ENCODE measurements around the gene HUS1B.
"Not testable (repeated sequence)": the region's sequence is repeated elsewhere in the genome, so short reads cannot be mapped to it uniquely, and the experiment has no call there.

The HUS1B gene

GRCh38 chr6:665403-666267 is 8.7 kb upstream of the HUS1B start:
- DNase-seq (ENCODE audit: low read depth): no peak
- H3K4me3 ChIP-seq (replicated peaks; ENCODE audit: low read depth, low read length): no peak overlapping the region
- no peak for TF ChIP-seq CTCF (IDR thresholded peaks at IDR 0.05; ENCODE audit: low read length, missing control alignments)

GRCh38 chr6:663788-664187 is 6.9 kb upstream of the HUS1B start:
- not testable (repeated sequence) for DNase-seq (ENCODE audit: low read depth); H3K4me3 ChIP-seq (replicated peaks; ENCODE audit: low read depth, low read length)

- no peak for DNase-seq (ENCODE audit: low read depth)
- TF ChIP-seq CTCF (IDR thresholded peaks at IDR 0.05; ENCODE audit: low read length, missing control alignments): no peak
- no peak overlapping the region for H3K4me3 ChIP-seq (replicated peaks; ENCODE audit: low read depth, low read length)
Observed at GRCh38 chr6:659716-660581, 3.0 kb upstream of the HUS1B start.

- H3K4me3 ChIP-seq (replicated peaks; ENCODE audit: low read depth, low read length): no peak overlapping the region
- TF ChIP-seq CTCF (IDR thresholded peaks at IDR 0.05; ENCODE audit: low read length, missing control alignments): no peak
- DNase-seq (ENCODE audit: low read depth): peak; percentile 90
Observed at GRCh38 chr6:658244-658643, 1.3 kb upstream of the HUS1B start.

GRCh38 chr6:657743-658142 is 843 bp upstream of the HUS1B start:
- DNase-seq (ENCODE audit: low read depth): no peak
- no peak for TF ChIP-seq CTCF (IDR thresholded peaks at IDR 0.05; ENCODE audit: low read length, missing control alignments)
- no peak overlapping the region for H3K4me3 ChIP-seq (replicated peaks; ENCODE audit: low read depth, low read length)

- TF ChIP-seq CTCF (IDR thresholded peaks at IDR 0.05; ENCODE audit: low read length, missing control alignments): no peak
- no peak overlapping the region for H3K4me3 ChIP-seq (replicated peaks; ENCODE audit: low read depth, low read length)
- DNase-seq (ENCODE audit: low read depth): peak; percentile 21
Observed at GRCh38 chr6:654136-654535, 2.8 kb downstream of the HUS1B start.

- no peak overlapping the region for H3K4me3 ChIP-seq (replicated peaks; ENCODE audit: low read depth, low read length)
- no peak for DNase-seq (ENCODE audit: low read depth)
- no peak for TF ChIP-seq CTCF (IDR thresholded peaks at IDR 0.05; ENCODE audit: low read length, missing control alignments)
Observed at GRCh38 chr6:652865-653264, 4.0 kb downstream of the HUS1B start.

All from fibroblast of pulmonary artery (primary cell).